Measurements from ENCODE around the gene FAM180A. TPM values are rescaled to one million over a fixed set of nuclear protein-coding genes. Genes with fewer than 3 reads are reported as not detected.

The FAM180A gene
- total RNA-seq, 1 donor from 2014 or later = not detected

GRCh38 chr7:135769005-135769802 is 20.6 kb upstream of the FAM180A start:
- Mint-ChIP-seq H3K4me3 (ENCODE audit: unreplicated experiment) (no peak overlapping the region), H3K9me3 (ENCODE audit: unreplicated experiment) (peaks cover 7% of the 10 kb centered on the region), H3K27me3 (ENCODE audit: unreplicated experiment) (no peaks in the 10 kb centered on the region), H3K27ac (ENCODE audit: unreplicated experiment) (no peak overlapping the region), H3K4me1 (ENCODE audit: low read depth, unreplicated experiment) (peaks cover 38% of the 10 kb centered on the region), H3K36me3 (ENCODE audit: unreplicated experiment) (no peaks in the 10 kb centered on the region)
- no peak for DNase-seq
- TF ChIP-seq, protein P1, sequence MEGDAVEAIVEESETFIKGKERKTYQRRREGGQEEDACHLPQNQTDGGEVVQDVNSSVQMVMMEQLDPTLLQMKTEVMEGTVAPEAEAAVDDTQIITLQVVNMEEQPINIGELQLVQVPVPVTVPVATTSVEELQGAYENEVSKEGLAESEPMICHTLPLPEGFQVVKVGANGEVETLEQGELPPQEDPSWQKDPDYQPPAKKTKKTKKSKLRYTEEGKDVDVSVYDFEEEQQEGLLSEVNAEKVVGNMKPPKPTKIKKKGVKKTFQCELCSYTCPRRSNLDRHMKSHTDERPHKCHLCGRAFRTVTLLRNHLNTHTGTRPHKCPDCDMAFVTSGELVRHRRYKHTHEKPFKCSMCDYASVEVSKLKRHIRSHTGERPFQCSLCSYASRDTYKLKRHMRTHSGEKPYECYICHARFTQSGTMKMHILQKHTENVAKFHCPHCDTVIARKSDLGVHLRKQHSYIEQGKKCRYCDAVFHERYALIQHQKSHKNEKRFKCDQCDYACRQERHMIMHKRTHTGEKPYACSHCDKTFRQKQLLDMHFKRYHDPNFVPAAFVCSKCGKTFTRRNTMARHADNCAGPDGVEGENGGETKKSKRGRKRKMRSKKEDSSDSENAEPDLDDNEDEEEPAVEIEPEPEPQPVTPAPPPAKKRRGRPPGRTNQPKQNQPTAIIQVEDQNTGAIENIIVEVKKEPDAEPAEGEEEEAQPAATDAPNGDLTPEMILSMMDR (IDR thresholded peaks at IDR 0.05; ENCODE audit: partially characterized antibody, unreplicated experiment) = no peak

- Mint-ChIP-seq H3K36me3 (ENCODE audit: unreplicated experiment) (no peaks in the 10 kb centered on the region), H3K27me3 (ENCODE audit: unreplicated experiment) (no peaks in the 10 kb centered on the region), H3K27ac (ENCODE audit: unreplicated experiment) (no peak overlapping the region), H3K4me3 (ENCODE audit: unreplicated experiment) (no peak overlapping the region), H3K9me3 (ENCODE audit: unreplicated experiment) (peaks cover 7% of the 10 kb centered on the region), H3K4me1 (ENCODE audit: low read depth, unreplicated experiment) (peaks cover 36% of the 10 kb centered on the region)
- DNase-seq = no peak
- TF ChIP-seq, protein P1 (IDR thresholded peaks at IDR 0.05; ENCODE audit: partially characterized antibody, unreplicated experiment) = no peak
These were observed 19.9 kb upstream of the FAM180A start for GRCh38 chr7:135768467-135768866.

- Mint-ChIP-seq H3K9me3 (ENCODE audit: unreplicated experiment) (peaks cover 7% of the 10 kb centered on the region), H3K4me3 (ENCODE audit: unreplicated experiment) (no peak overlapping the region), H3K27ac (ENCODE audit: unreplicated experiment) (no peak overlapping the region), H3K36me3 (ENCODE audit: unreplicated experiment) (no peaks in the 10 kb centered on the region), H3K27me3 (ENCODE audit: unreplicated experiment) (no peaks in the 10 kb centered on the region), H3K4me1 (ENCODE audit: low read depth, unreplicated experiment) (peaks cover 34% of the 10 kb centered on the region)
- no peak for DNase-seq
- TF ChIP-seq, protein P1 (IDR thresholded peaks at IDR 0.05; ENCODE audit: partially characterized antibody, unreplicated experiment) = no peak
These were observed 19.5 kb upstream of the FAM180A start for GRCh38 chr7:135768064-135768463.

GRCh38 chr7:135763261-135763660 is 14.6 kb upstream of the FAM180A start:
- no peaks in the 10 kb centered on the region for H3K9me3 Mint-ChIP-seq (ENCODE audit: unreplicated experiment)
- no peak for DNase-seq
- TF ChIP-seq, protein P1 (IDR thresholded peaks at IDR 0.05; ENCODE audit: partially characterized antibody, unreplicated experiment) = no peak
- no peak overlapping the region for H3K27ac Mint-ChIP-seq (ENCODE audit: unreplicated experiment)
- no peaks in the 10 kb centered on the region for H3K36me3 Mint-ChIP-seq (ENCODE audit: unreplicated experiment)
- H3K27me3 Mint-ChIP-seq (ENCODE audit: unreplicated experiment) = no peaks in the 10 kb centered on the region
- H3K4me1 Mint-ChIP-seq (ENCODE audit: low read depth, unreplicated experiment) = peaks cover under 1% of the 10 kb centered on the region
- no peak overlapping the region for H3K4me3 Mint-ChIP-seq (ENCODE audit: unreplicated experiment)

- no peaks in the 10 kb centered on the region for H3K9me3 Mint-ChIP-seq (ENCODE audit: unreplicated experiment)
- no peaks in the 10 kb centered on the region for H3K27me3 Mint-ChIP-seq (ENCODE audit: unreplicated experiment)
- DNase-seq = no peak
- TF ChIP-seq, protein P1 (IDR thresholded peaks at IDR 0.05; ENCODE audit: partially characterized antibody, unreplicated experiment) = no peak
- peaks cover 2% of the 10 kb centered on the region for H3K36me3 Mint-ChIP-seq (ENCODE audit: unreplicated experiment)
- no peak overlapping the region for H3K4me3 Mint-ChIP-seq (ENCODE audit: unreplicated experiment)
- no peak overlapping the region for H3K27ac Mint-ChIP-seq (ENCODE audit: unreplicated experiment)
- H3K4me1 Mint-ChIP-seq (ENCODE audit: low read depth, unreplicated experiment) = no peaks in the 10 kb centered on the region
These were observed 13.3 kb upstream of the FAM180A start for GRCh38 chr7:135761751-135762488.
